NCI-H2107 (cell line): ENCODE data around the gene UQCRQ.
"Not testable (repeated sequence)": the region's sequence is repeated elsewhere in the genome, so short reads cannot be mapped to it uniquely, and the experiment has no call there.

Experiments
- DNase-seq: peaks from one replicate; lab custom pipeline; 2025; lab: John Stamatoyannopoulos, UW

UQCRQ gene

GRCh38 chr5:132834057-132834456 is 32.4 kb upstream of the UQCRQ start:
- DNase-seq = no peak

GRCh38 chr5:132836852-132837251 is 29.6 kb upstream of the UQCRQ start:
- DNase-seq = no peak

- DNase-seq = no peak
Observed at GRCh38 chr5:132837868-132838267, 28.6 kb upstream of the UQCRQ start.

GRCh38 chr5:132838516-132839282 is 27.7 kb upstream of the UQCRQ start:
- no peak for DNase-seq

- DNase-seq = no peak
Observed at GRCh38 chr5:132839426-132840301, 26.8 kb upstream of the UQCRQ start.

GRCh38 chr5:132840313-132840712 is 26.1 kb upstream of the UQCRQ start:
- DNase-seq = no peak

GRCh38 chr5:132840896-132841295 is 25.5 kb upstream of the UQCRQ start:
- no peak for DNase-seq

GRCh38 chr5:132841305-132841704 is 25.1 kb upstream of the UQCRQ start:
- no peak for DNase-seq

GRCh38 chr5:132848270-132848669 is 18.2 kb upstream of the UQCRQ start:
- DNase-seq = no peak

GRCh38 chr5:132849347-132849746 is 17.1 kb upstream of the UQCRQ start:
- DNase-seq = no peak

GRCh38 chr5:132850066-132850465 is 16.4 kb upstream of the UQCRQ start:
- DNase-seq = no peak

- DNase-seq = no peak
Observed at GRCh38 chr5:132853323-132853722, 13.1 kb upstream of the UQCRQ start.

GRCh38 chr5:132853790-132854189 is 12.7 kb upstream of the UQCRQ start:
- DNase-seq = no peak

- no peak for DNase-seq
Observed at GRCh38 chr5:132854301-132854700, 12.1 kb upstream of the UQCRQ start.

GRCh38 chr5:132854992-132855391 is 11.4 kb upstream of the UQCRQ start:
- DNase-seq = not testable (repeated sequence)

GRCh38 chr5:132856011-132856410 is 10.4 kb upstream of the UQCRQ start:
- DNase-seq = no peak

GRCh38 chr5:132859889-132860437 is 6.5 kb upstream of the UQCRQ start:
- no peak for DNase-seq

- no peak for DNase-seq
Observed at GRCh38 chr5:132860742-132861141, 5.7 kb upstream of the UQCRQ start.

- no peak for DNase-seq
Observed at GRCh38 chr5:132865668-132866341, 637 bp upstream of the UQCRQ start.

- DNase-seq = no peak
Observed at GRCh38 chr5:132867046-132867451, 607 bp downstream of the UQCRQ start.

- DNase-seq = no peak
Observed at GRCh38 chr5:132868754-132869153, 2.3 kb downstream of the UQCRQ start.

- DNase-seq = no peak
Observed at GRCh38 chr5:132870801-132871200, 4.4 kb downstream of the UQCRQ start.
